Activated T-cell treated with anti-CD3 and anti-CD28 coated beads, Interleukin-2, amount 50 U/mL, for 72 hours (primary cell): ENCODE measurements around the gene C1orf216. TPM values are rescaled to one million over a fixed set of nuclear protein-coding genes. Genes with fewer than 3 reads are reported as not detected.
A peak's percentile ranks its signal among the peaks of the same experiment; 100 is the strongest.
"Not testable (repeated sequence)": the region's sequence is repeated elsewhere in the genome, so short reads cannot be mapped to it uniquely, and the experiment has no call there.

Experiments
- ATAC-seq, 2 donors: fragments of 150-1000 bp; cut with Tn5 transposase; replicated peaks in 1 of 2; 2 replicates each; pipeline ENCODE4 v1.10.0; 2021; ENCODE audit warnings: moderate library complexity in 2 of 2, mild to moderate bottlenecking in 1 of 2
- DNase-seq, 2 donors: peaks; one replicate each; pipeline ENCODE4 v3.0.0; 2021 to 2022; ENCODE audit warnings: mixed read lengths in 1 of 2
- H3K27ac Mint-ChIP-seq: one replicate; pipeline ENCODE4 v1.8.0; 2022; ENCODE audit warnings: mild to moderate bottlenecking, moderate library complexity, mixed read lengths
- H3K27me3 Mint-ChIP-seq: one replicate; pipeline ENCODE4 v1.8.0; 2022; ENCODE audit warnings: low read depth, mixed read lengths
- H3K36me3 Mint-ChIP-seq, 2 donors: one replicate each; pipeline ENCODE4 v1.8.0; 2022; ENCODE audit warnings: mixed read lengths in 2 of 2, mild to moderate bottlenecking in 1 of 2; ENCODE audit not compliant: insufficient read depth in 2 of 2
- H3K4me1 Mint-ChIP-seq: one replicate; pipeline ENCODE4 v1.8.0; 2022; ENCODE audit warnings: low read depth, mixed read lengths
- H3K4me3 Mint-ChIP-seq, 2 donors: one replicate each; pipeline ENCODE4 v1.8.0; 2022; ENCODE audit warnings: mild to moderate bottlenecking in 2 of 2, mixed read lengths in 2 of 2, moderate library complexity in 2 of 2
- H3K9me3 Mint-ChIP-seq, 2 donors: one replicate each; pipeline ENCODE4 v1.8.0; 2022; ENCODE audit warnings: mixed read lengths in 2 of 2
- total RNA-seq, 2 donors: library from RNA; stranded (reverse); gene quantifications; one replicate each; pipeline ENCODE4 v1.2.3, GENCODE V29; 2022

C1orf216 gene
- total RNA-seq, 2 donors from 2014 or later: 9.4 to 11.6 TPM

GRCh38 chr1:35717911-35718476 lies 690 bp downstream of the C1orf216 start:
- DNase-seq (peak in 1 of 2 donors; percentile 6), ATAC-seq (no peak)
- no peaks in the 10 kb centered on the region for H3K9me3 Mint-ChIP-seq
- H3K27me3 Mint-ChIP-seq: no peaks in the 10 kb centered on the region
- H3K4me1 Mint-ChIP-seq: peaks cover 42% of the 10 kb centered on the region
- H3K4me3 Mint-ChIP-seq: peak overlapping the region; percentile 86
- H3K27ac Mint-ChIP-seq: peak overlapping the region; percentile 1
- peaks cover 4 to 6% of the 10 kb centered on the region in 2 donors for H3K36me3 Mint-ChIP-seq

DNA sequence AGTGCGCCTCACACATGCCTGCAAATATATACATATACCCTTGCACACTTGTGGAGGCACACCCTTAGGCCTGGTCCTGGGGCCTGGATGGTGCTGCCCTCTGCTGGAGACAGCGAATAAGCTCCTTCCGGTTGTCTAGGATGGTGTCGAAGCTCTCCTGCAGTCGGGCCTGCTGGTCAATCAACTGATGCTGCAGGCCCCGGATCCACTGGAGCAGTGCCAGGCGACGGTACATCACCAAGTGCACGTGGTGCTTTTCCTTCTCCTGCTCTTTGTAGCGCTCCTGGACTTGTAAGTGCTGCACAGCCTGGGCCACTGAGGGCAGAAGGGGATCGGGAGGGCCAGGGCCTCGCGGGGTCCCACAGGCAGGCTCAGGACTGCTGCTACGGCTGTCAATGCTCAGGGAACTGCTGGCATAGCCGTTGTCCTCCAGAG lies 3.1 kb downstream of the C1orf216 start:
- Mint-ChIP-seq H3K27ac (no peak overlapping the region), H3K4me3 (peak overlapping the region; percentile 5 to 81), H3K9me3 (no peaks in the 10 kb centered on the region), H3K27me3 (no peaks in the 10 kb centered on the region), H3K36me3 (peaks cover 4 to 6% of the 10 kb centered on the region in 2 donors), H3K4me1 (peaks cover 42% of the 10 kb centered on the region)
- DNase-seq (peak; percentile 81 to 82), ATAC-seq (peak; percentile 58 to 59)

GRCh38 chr1:35714921-35715567 lies 3.6 kb downstream of the C1orf216 start:
- Mint-ChIP-seq H3K4me1 (peaks cover 42% of the 10 kb centered on the region), H3K9me3 (no peaks in the 10 kb centered on the region), H3K36me3 (peaks cover 4 to 6% of the 10 kb centered on the region in 2 donors), H3K4me3 (peak overlapping the region; percentile 5 to 81), H3K27ac (no peak overlapping the region), H3K27me3 (no peaks in the 10 kb centered on the region)
- DNase-seq: no peak
- ATAC-seq: no peak

- DNase-seq, H3K4me3 Mint-ChIP-seq, H3K36me3 Mint-ChIP-seq, H3K9me3 Mint-ChIP-seq, H3K27ac Mint-ChIP-seq, ATAC-seq: not testable (repeated sequence)
- Mint-ChIP-seq H3K27me3 (peaks cover 29% of the 10 kb centered on the region), H3K4me1 (peaks cover 32% of the 10 kb centered on the region)
Measured at GRCh38 chr1:35711098-35711497, 7.6 kb downstream of the C1orf216 start.

DNA sequence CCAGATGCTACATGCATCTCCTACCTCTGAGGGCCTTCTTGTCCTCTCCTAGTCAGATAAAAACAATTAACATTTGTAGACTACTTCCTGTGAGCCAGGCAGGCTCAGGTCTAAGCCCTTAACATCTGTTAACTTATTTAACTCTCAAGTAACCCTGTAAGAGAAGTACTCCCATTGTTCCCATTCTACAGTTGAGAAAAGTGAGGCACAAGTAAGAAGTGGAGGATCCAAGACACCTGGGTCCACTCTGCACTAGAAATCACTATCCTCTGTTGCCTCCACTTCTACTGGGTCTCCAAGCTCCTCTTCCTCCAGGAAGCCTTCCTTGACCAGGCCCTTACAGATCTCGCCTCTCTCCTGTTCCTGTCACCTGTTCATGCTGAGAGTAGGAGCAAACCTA lies 9.7 kb downstream of the C1orf216 start:
- ATAC-seq: no peak
- peak overlapping the region; percentile 69 to 75 for H3K4me3 Mint-ChIP-seq
- peaks cover 49% of the 10 kb centered on the region for H3K27me3 Mint-ChIP-seq

DNA sequence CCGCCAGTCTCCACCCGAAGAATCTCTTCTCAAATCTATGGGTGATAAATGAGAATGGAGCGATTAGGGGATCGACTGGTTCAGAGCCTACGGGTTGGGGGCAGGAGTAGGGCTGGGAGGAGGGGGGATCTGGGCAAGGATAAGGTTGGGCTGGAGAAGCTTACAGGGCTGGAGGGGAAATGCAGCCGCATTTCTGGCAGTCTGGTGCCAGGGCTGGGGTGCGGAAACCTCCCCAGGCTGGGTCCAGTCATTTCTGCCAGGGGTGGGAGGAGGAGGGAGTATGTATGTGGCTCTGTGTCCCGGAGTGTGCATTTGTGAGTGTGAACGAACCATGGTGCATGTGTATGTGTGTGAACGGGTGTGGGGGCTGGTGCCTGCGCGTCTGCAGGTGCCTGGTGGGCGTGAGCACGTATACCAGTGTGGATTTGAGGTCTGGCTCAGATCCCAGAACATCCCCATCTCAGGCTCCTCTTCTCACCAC lies 10.2 kb downstream of the C1orf216 start:
- no peaks in the 10 kb centered on the region for H3K9me3 Mint-ChIP-seq
- H3K4me1 Mint-ChIP-seq: peaks cover 19% of the 10 kb centered on the region
- peak overlapping the region; percentile 69 to 75 for H3K4me3 Mint-ChIP-seq
- ATAC-seq: peak; percentile 62 to 68
- peaks cover 49% of the 10 kb centered on the region for H3K27me3 Mint-ChIP-seq
- DNase-seq: peak; percentile 28 to 48
- no peak overlapping the region for H3K27ac Mint-ChIP-seq
- no peaks in the 10 kb centered on the region for H3K36me3 Mint-ChIP-seq

More for the DNA sequence above, 9.7 kb downstream of the C1orf216 start:
- H3K9me3 Mint-ChIP-seq: no peaks in the 10 kb centered on the region
- H3K27ac Mint-ChIP-seq: no peak overlapping the region
- no peaks in the 10 kb centered on the region for H3K36me3 Mint-ChIP-seq
- DNase-seq: no peak
- peaks cover 19% of the 10 kb centered on the region for H3K4me1 Mint-ChIP-seq

DNA sequence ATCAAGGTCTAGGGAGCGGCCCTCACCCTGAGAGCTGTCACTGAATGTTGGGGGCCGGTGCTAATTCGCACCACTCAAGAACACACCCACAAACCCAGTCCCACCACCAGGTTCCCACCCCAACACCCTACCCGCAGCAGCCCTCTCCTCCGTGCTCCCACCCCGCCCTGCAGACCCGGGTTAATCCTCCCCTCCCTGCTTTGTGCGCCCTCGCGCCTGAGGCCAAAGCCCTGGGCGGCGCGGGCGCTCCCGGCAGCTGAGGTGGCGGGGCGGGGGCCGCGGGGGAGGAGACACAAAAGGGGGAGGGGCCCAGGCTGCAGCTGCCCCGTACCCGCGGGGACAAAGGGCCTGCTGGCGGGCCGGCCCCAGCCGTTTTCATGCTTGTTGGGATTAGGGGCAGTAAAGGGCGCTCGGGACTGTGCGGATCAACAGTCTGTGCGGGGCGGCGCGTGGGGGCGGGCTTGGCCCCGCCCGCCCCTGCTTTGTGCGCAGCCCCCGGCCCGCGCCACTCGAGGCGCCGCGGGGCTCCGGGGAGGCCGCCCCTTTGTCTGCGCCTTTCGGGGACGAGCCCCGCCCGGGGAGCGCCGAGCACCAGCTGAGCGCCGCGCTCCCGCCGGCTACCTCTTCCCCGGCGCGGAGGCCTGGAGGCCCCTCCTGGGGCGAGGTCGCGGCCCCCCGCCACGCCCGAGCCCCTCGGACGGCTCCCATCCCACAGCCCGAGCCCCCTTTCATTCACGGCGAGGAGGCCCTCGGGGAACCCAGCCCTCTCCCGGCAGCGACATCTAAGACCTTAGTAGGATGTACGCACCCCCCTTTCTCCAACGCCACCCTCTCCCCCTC lies 10.9 kb downstream of the C1orf216 start:
- H3K36me3 Mint-ChIP-seq: no peaks in the 10 kb centered on the region
- peaks cover 19% of the 10 kb centered on the region for H3K4me1 Mint-ChIP-seq

GRCh38 chr1:35706846-35707600 lies 11.7 kb downstream of the C1orf216 start:
- peak overlapping the region; percentile 82 to 88 for H3K4me3 Mint-ChIP-seq
- peaks cover 52% of the 10 kb centered on the region for H3K27me3 Mint-ChIP-seq
- ATAC-seq (peak; percentile 19 to 44), DNase-seq (peak; percentile 28 to 41)
- no peaks in the 10 kb centered on the region for H3K36me3 Mint-ChIP-seq
- peaks cover 19% of the 10 kb centered on the region for H3K4me1 Mint-ChIP-seq
- H3K27ac Mint-ChIP-seq: peak overlapping the region; percentile 22
- no peaks in the 10 kb centered on the region for H3K9me3 Mint-ChIP-seq

More for the DNA sequence above, 10.9 kb downstream of the C1orf216 start:
- peak; percentile 70 to 74 for ATAC-seq
- Mint-ChIP-seq H3K27ac (peak overlapping the region; percentile 22), H3K9me3 (no peaks in the 10 kb centered on the region), H3K4me3 (peak overlapping the region; percentile 82 to 88), H3K27me3 (peaks cover 49% of the 10 kb centered on the region)
- peak; percentile 53 to 54 for DNase-seq

DNA sequence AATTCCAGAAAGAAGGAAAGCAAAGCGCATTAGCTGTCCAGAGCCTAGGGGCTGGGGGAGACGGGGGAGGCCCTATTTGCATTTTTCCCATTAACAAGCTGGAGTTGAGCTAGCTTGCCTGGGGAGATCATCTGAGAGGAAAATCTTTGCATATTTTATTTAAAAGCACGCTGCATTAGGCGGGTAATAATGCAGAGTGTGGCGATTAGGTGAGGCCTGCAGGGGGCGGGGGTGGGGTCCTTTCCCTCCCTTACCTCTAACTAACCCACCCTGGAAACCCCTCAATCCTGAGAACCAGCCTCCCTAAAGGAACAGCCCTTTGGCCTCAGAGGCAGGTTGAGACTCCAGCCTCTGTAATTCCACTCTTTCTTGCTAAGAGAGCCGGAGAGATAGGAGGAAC lies 16.2 kb downstream of the C1orf216 start:
- Mint-ChIP-seq H3K4me3 (no peak overlapping the region), H3K36me3 (no peaks in the 10 kb centered on the region), H3K27ac (no peak overlapping the region), H3K27me3 (peaks cover 70% of the 10 kb centered on the region), H3K4me1 (peaks cover 17% of the 10 kb centered on the region), H3K9me3 (no peaks in the 10 kb centered on the region)
- DNase-seq (no peak), ATAC-seq (no peak)

DNA sequence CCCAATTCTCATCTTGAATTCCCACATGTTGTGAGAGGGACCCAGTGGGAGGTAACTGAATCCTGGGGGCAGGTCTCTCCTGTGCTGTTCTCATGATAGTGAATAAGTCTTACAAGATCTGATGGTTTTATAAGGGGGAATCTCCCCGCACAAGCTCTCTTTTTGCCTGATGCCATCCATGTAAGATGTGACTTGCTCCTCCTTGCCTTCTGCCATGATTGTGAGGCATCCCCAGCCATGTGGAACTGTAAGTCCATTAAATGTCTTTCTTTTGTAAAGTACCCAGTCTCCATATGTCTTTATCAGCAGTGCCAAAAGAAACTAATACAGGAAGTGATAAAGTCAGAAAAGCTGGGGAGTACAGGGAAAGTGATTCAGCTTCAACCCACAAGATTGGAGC lies 19.5 kb downstream of the C1orf216 start:
- not testable (repeated sequence) for ATAC-seq, H3K27ac Mint-ChIP-seq, H3K9me3 Mint-ChIP-seq, H3K4me1 Mint-ChIP-seq, DNase-seq, H3K36me3 Mint-ChIP-seq, H3K4me3 Mint-ChIP-seq
- H3K27me3 Mint-ChIP-seq: peaks cover 45% of the 10 kb centered on the region

GRCh38 chr1:35692317-35692716 lies 26.4 kb downstream of the C1orf216 start:
- H3K27ac Mint-ChIP-seq: no peak overlapping the region

DNA sequence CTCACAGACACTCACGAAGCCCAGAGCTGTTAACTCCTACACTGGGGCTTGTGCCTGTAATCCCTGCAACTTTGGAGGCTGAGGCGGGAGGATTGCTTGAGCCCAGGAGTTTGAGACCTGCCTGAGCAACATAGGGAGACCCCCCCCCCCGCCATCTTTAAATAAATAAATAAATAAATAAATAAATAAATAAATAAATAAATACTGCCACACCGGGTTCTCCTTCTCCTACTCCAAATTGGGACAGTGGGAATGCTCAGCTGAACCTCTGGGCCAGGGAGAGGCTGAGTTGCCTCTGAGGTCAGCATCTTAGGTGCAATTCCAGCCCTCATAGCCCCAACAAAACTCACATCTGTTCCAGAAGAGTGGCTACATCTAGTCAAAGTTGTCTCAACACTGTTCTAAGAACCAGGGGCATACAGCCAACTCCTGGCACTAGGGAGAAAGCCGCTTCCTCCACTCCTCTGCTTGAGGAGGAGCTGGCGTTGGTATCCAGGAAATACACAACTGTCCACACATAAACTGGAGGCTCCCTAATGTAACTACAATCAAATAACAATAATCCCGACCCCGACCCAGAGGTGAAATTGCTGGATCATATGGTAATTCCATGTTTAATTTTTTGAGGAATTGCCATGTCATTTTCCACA lies 27.0 kb downstream of the C1orf216 start:
- H3K4me1 Mint-ChIP-seq: no peaks in the 10 kb centered on the region
- H3K27ac Mint-ChIP-seq: no peak overlapping the region
- ATAC-seq: no peak
- DNase-seq: no peak
- peaks cover 18% of the 10 kb centered on the region for H3K27me3 Mint-ChIP-seq
- H3K9me3 Mint-ChIP-seq: no peaks in the 10 kb centered on the region
- no peaks in the 10 kb centered on the region for H3K36me3 Mint-ChIP-seq
- H3K4me3 Mint-ChIP-seq: no peak overlapping the region

More at GRCh38 chr1:35692317-35692716, 26.4 kb downstream of the C1orf216 start:
- H3K4me1 Mint-ChIP-seq: no peaks in the 10 kb centered on the region
- no peaks in the 10 kb centered on the region for H3K36me3 Mint-ChIP-seq
- no peak overlapping the region for H3K4me3 Mint-ChIP-seq
- peaks cover 18% of the 10 kb centered on the region for H3K27me3 Mint-ChIP-seq
- DNase-seq (no peak), ATAC-seq (no peak)
- H3K9me3 Mint-ChIP-seq: no peaks in the 10 kb centered on the region
